ENCODE measurements around the gene CLCN7.

The CLCN7 gene

GRCh38 chr16:1501630-1502029 lies 26.8 kb upstream of the CLCN7 start:
- no peak for DNase-seq

DNA sequence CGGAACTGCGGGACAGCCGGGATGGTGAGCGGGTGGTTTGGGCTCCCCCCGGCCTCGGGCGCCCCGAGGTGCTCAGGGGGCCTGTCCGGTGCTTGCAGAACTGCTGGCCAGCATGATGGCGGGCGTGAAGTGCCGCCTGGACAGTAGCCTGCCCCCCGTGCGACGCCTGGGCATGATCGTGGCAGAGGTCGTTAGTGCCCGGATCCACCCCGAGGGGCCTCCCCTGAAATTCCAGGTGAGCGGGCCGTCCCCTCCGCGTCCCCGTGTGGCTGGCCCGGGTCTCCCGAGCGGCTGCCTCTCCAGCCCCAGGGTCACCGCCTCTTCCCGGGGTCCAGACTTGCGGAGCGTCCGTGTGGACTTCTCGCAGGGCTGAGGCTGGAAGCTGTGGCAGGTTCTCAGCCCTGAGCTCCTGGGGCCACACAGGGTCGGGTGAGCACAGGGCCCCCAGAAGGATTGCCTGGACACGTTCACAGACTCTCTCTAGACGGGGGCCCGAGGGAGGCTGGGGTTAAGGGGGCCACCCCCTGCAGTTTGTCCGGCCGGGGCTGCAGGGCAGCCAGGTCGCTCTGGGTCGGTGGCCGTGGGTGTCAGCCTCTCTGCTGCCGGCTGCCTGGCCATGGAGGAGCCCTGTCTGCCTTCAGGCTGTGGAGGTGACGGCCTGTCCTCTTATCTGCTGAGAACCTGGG lies 25.8 kb upstream of the CLCN7 start:
- no peak for DNase-seq

GRCh38 chr16:1499756-1500464 lies 25.1 kb upstream of the CLCN7 start:
- DNase-seq: no peak

GRCh38 chr16:1498899-1499676 lies 24.3 kb upstream of the CLCN7 start:
- DNase-seq: no peak

- no peak for DNase-seq
These were observed 22.3 kb upstream of the CLCN7 start for GRCh38 chr16:1497014-1497598.

GRCh38 chr16:1496464-1496863 lies 21.6 kb upstream of the CLCN7 start:
- no peak for DNase-seq

DNA sequence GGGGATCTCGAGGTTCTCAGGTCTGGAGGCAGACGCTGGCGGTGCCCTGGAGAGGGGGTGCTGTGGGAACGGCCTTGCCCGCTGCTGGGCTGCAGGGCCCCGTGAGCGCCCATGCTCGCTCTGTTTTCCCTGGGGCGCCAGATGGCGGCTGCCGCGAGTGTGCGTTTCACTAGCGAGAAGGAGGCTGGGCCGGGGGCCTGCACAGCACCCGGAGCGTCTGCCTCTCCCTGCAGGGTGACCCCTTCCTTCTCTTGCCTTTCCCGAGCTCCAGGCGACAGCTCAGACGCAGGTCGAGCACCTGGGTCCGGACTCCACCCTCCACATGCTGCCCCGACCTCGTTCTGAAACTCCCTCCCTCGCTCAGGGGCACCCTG lies 21.0 kb upstream of the CLCN7 start:
- DNase-seq: no peak

GRCh38 chr16:1495211-1495888 lies 20.5 kb upstream of the CLCN7 start:
- no peak for DNase-seq

- DNase-seq: no peak
These were observed 19.9 kb upstream of the CLCN7 start for GRCh38 chr16:1494711-1495110.

GRCh38 chr16:1494129-1494640 lies 19.4 kb upstream of the CLCN7 start:
- DNase-seq: peak; percentile 8

GRCh38 chr16:1493746-1494094 lies 18.9 kb upstream of the CLCN7 start:
- DNase-seq: no peak

GRCh38 chr16:1492923-1493745 lies 18.3 kb upstream of the CLCN7 start, which contains the start of gene TELO2:
TELO2 (plus strand) TSS chr16:1493360; CDS start chr16:1494282, 922 bp downstream.
- peak; percentile 79 for DNase-seq

DNA sequence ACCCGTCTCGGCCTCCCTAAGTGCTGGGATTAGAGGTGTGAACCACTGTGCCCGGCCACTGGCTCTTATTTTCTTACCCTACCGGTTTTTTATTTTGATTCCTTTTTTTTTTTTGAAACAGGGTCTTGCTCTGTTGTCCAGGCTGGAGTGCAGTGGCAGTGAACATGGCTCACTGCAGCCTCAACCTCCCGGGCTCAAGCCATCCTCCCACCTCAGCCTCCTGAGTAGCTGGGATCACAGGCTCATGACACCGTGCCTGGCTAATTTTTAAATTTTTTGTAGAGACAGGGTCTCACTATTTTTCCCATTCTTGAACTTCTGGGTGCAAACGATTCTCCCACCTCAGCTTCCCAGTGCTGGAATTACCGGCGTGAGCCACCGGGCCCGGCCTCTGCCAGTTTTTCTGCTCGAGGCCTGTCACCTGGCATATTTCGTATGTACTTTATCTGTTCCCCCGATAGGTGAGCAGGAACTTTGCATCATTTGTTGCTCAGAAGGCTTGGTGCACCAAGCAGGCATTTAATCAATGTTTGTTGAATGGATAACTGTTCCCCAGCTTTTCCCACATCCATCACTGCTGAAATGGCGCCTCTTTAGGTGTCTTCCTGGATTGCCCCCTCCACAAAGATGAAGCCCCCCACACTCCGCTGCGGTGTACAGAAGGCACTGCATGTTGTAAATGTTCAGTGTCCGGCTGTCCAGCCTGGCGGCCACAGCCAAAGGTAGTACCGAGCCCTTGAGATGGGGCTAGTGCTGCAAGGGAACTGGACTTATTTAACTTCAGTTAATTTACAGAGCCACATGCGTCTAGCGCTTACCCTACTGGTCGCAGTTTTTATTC lies 17.5 kb upstream of the CLCN7 start:
- DNase-seq: no peak

GRCh38 chr16:1491327-1491726 lies 16.5 kb upstream of the CLCN7 start:
- no peak for DNase-seq

DNA sequence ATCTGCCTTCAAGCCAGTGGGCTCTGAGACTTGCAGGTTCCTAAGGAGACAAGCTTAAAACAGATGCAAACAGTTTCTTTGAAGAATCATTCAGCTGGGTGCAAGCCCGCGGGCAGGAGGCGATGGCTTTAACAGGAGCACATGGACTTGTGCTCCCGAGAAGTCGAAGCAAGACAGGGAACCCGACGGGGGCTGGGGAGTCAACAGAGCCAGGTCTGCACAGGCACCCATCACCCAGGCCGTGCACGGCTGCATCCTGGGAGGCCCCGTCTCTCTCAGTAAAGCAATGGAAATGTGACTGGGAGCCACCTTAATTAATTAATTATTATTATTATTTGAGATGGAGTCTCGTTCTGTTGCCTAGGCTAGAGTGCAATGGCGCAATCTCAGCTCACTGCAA lies 14.2 kb upstream of the CLCN7 start:
- no peak for DNase-seq

- DNase-seq: no peak
These were observed 13.8 kb upstream of the CLCN7 start, which contains the start of gene PTX4 for GRCh38 chr16:1488619-1489018. PTX4 (minus strand) TSS chr16:1488944; CDS start chr16:1488909, 35 bp downstream.

- no peak for DNase-seq
These were observed 13.3 kb upstream of the CLCN7 start for GRCh38 chr16:1488054-1488601.

DNA sequence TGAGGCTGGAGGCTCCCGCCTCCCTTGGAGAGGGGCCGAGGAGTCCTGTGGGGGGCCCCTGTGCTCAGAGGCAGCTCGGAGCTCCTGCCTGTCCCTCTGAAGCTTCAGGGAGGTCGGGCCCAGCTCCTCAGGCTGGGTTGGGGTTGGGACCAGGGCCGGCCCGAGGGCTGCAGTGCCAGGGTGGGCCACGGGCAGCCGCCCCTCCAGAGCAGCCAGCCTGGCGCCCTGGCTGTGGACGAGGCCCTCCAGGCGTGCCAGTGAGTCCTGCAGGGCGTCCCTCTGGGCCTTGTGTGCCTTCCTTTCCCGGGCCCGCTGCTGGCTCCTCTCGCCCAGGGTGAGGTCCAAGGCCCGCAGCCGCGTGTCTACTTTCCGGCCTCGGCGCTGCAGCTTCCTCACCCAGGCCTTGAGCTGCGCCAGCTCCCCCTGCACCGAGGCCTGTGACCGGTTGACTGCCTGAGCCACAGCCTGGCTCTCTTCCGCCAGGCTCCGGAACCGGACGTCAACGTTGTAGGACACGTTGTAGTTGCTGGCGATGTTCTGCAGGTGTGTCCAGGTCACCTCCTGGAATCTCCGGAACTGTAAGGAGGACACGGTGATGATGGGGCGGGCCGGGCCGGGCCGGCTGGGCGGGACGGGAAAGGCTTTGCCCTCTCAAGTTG lies 12.7 kb upstream of the CLCN7 start:
- no peak for DNase-seq

DNA sequence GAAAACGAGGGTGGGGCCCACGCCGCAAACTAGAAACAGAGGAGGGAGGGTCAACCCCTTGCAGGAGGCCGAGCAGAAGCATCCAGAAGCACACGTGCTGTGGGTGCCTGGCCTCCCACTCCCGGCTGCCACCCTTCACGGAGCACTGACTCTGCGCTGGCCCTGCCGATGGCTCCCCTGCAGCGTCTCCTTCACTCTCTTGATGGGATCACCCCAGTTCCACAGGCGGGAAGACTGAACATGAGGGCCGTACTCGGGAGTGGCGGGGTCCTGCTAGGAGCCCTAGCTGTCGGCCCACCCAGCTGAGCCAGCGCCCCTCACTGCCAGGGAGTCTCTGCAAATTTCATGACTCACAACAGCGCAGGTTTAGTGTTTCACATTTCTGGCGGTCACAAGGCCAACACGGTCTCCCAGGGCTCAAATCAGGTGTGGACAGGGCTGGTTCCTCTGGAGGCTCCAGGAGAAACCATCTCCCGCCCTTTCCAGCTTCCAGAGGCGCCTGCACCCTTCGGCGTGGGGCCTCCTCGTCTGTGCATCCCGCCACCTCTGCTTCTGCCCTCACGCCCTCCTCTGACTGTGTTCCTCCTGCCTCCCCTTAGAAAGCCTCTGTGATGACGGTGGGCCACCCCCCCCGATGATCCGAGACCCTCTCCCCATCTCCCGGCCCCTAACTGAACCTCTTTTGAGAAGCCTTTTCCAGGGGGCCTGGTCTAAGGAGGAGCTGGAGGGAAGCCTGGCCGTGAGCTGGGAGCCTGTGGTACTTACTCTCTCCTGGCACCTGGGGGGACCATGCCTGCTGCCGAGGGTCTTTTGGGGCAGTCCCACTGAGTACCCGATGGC lies 11.9 kb upstream of the CLCN7 start:
- DNase-seq: no peak
